Mammary epithelial cell (primary cell): ENCODE data around the gene WDR37.

Source experiments
- EZH2 ChIP-seq: IDR thresholded peaks from 2 replicates; pipeline ENCODE4 v1.6.1; 2012; ENCODE audit warnings: low read length, inconsistent platforms, borderline replicate concordance
- TF ChIP-seq, protein P1 (sequence below), 2 donors: IDR thresholded peaks in 1 of 2; conservative IDR thresholded peaks in 1 of 2; 2 replicates each; pipeline ENCODE4 v1.5.1; 2011 to 2012; ENCODE audit warnings: inconsistent platforms in 2 of 2, low read length in 2 of 2, mild to moderate bottlenecking in 2 of 2, control low read depth in 1 of 2, low read depth in 1 of 2; ENCODE audit not compliant: insufficient read depth in 1 of 2; ENCODE audit errors: extremely low read depth in 1 of 2

DNA sequence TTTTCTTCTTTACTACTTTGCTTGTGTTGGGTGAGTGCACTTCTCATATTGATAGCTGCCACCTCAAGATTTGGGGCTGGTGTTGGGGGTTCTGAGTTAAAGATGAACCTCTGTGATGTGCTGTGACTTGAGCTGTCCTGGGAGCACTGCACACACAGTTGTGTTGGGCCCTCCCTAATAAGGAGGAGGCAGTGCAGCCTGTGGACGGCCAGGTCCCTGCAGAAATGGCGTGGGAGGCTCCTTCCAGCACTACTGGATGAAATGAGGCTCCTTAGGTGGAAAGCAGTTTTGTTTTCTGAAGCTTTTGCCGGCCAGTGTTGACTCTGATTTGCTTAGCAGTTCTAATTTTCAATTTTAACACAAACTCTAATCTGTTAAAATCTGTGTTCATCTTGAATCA lies 44.0 kb downstream of the WDR37 start:
- TF ChIP-seq, protein P1, sequence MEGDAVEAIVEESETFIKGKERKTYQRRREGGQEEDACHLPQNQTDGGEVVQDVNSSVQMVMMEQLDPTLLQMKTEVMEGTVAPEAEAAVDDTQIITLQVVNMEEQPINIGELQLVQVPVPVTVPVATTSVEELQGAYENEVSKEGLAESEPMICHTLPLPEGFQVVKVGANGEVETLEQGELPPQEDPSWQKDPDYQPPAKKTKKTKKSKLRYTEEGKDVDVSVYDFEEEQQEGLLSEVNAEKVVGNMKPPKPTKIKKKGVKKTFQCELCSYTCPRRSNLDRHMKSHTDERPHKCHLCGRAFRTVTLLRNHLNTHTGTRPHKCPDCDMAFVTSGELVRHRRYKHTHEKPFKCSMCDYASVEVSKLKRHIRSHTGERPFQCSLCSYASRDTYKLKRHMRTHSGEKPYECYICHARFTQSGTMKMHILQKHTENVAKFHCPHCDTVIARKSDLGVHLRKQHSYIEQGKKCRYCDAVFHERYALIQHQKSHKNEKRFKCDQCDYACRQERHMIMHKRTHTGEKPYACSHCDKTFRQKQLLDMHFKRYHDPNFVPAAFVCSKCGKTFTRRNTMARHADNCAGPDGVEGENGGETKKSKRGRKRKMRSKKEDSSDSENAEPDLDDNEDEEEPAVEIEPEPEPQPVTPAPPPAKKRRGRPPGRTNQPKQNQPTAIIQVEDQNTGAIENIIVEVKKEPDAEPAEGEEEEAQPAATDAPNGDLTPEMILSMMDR (conservative IDR thresholded peaks at IDR 0.05 in 1 of 2, IDR thresholded peaks at IDR 0.05 in 1 of 2; ENCODE audit: extremely low read depth in 1 of 2, insufficient read depth in 1 of 2, low read depth in 1 of 2, low read length in 2 of 2), result no peak
- no peak for TF ChIP-seq EZH2
